Suppressor macrophage treated with lipopolysaccharide for 1 hour (primary cell): ENCODE data around the gene SUGCT.

ENCODE experiments used
- DNase-seq, 3 donors: peaks; one replicate each; pipeline ENCODE4 v3.0.0-alpha.2; 2020 to 2022

The SUGCT gene

GRCh38 chr7:40538281-40538680 is 403.5 kb downstream of the SUGCT start:
- DNase-seq: no peak

GRCh38 chr7:40541336-40541735 is 406.5 kb downstream of the SUGCT start:
- peak; percentile 41 to 62 (median 57) for DNase-seq

GRCh38 chr7:40542982-40543741 is 408.4 kb downstream of the SUGCT start:
- no peak for DNase-seq

GRCh38 chr7:40544221-40544723 is 409.5 kb downstream of the SUGCT start:
- DNase-seq: peak in 2 of 3 donors; percentile 28 to 47

GRCh38 chr7:40544871-40545303 is 410.1 kb downstream of the SUGCT start:
- DNase-seq: no peak

GRCh38 chr7:40545739-40546138 is 410.9 kb downstream of the SUGCT start:
- DNase-seq: no peak

- peak; percentile 83 to 92 (median 89) for DNase-seq
Measured at GRCh38 chr7:40546616-40547501, 412.1 kb downstream of the SUGCT start.

- DNase-seq: no peak
Measured at GRCh38 chr7:40549372-40550039, 414.7 kb downstream of the SUGCT start.

- DNase-seq: peak; percentile 69 to 76 (median 75)
Measured at GRCh38 chr7:40551685-40552576, 417.1 kb downstream of the SUGCT start.

- DNase-seq: no peak
Measured at GRCh38 chr7:40560672-40561071, 425.9 kb downstream of the SUGCT start.

GRCh38 chr7:40566879-40567278 is 432.1 kb downstream of the SUGCT start:
- no peak for DNase-seq

GRCh38 chr7:40569326-40569725 is 434.5 kb downstream of the SUGCT start:
- DNase-seq: no peak

GRCh38 chr7:40570223-40570622 is 435.4 kb downstream of the SUGCT start:
- DNase-seq: no peak

GRCh38 chr7:40571796-40572195 is 437.0 kb downstream of the SUGCT start:
- DNase-seq: no peak

GRCh38 chr7:40572810-40573465 is 438.1 kb downstream of the SUGCT start:
- peak in 1 of 3 donors; percentile 4 for DNase-seq

GRCh38 chr7:40579401-40579800 is 444.6 kb downstream of the SUGCT start:
- DNase-seq: peak in 1 of 3 donors; percentile 20

GRCh38 chr7:40580776-40581175 is 446.0 kb downstream of the SUGCT start:
- DNase-seq: no peak

GRCh38 chr7:40582539-40582938 is 447.7 kb downstream of the SUGCT start:
- DNase-seq: peak; percentile 32 to 49 (median 45)

GRCh38 chr7:40583667-40584444 is 449.1 kb downstream of the SUGCT start:
- no peak for DNase-seq

- DNase-seq: peak; percentile 20 to 42 (median 39)
Measured at GRCh38 chr7:40584667-40585433, 450.0 kb downstream of the SUGCT start.
